Breast epithelium (tissue), 4 donors: ENCODE results near the gene RFX3. TPM values are rescaled to one million over a fixed set of nuclear protein-coding genes. Genes with fewer than 3 reads are reported as not detected.

Experiments
- DNase-seq, 2 donors: peaks; one replicate each; pipeline ENCODE4 v3.0.0-alpha.2; 2019; ENCODE audit warnings: low spot score in 2 of 2
- H3K27ac ChIP-seq, 2 donors: fragments of 200-600 bp; sonication (generic) in 1 of 2; one replicate each; pipeline ENCODE4 v1.5.1; 2016 to 2019; ENCODE audit warnings: mild to moderate bottlenecking in 1 of 2
- H3K27me3 ChIP-seq, 2 donors: fragments of 200-600 bp; sonication (generic) in 1 of 2; one replicate each; pipeline versions ENCODE4 v1.5.1 to v1.6.0; 2017 to 2019; ENCODE audit warnings: control low read depth in 1 of 2, mild to moderate bottlenecking in 1 of 2
- H3K36me3 ChIP-seq: fragments of 200-600 bp; one replicate; pipeline ENCODE4 v1.5.1; 2019
- H3K4me1 ChIP-seq, 2 donors: fragments of 200-600 bp; sonication (generic); one replicate each; pipeline ENCODE4 v1.5.1; 2016 to 2019; ENCODE audit warnings: control low read depth in 1 of 2
- H3K4me3 ChIP-seq, 3 donors: fragments of 200-600 bp; sonication (generic); 1 replicate in 2 of 3; 2 replicates in 1 of 3; pipeline ENCODE4 v1.5.1; 2016 to 2019; ENCODE audit warnings: mild to moderate bottlenecking in 3 of 3, moderate library complexity in 2 of 3
- H3K9me3 ChIP-seq, 2 donors: fragments of 200-600 bp; sonication (generic) in 1 of 2; one replicate each; pipeline ENCODE4 v1.5.1; 2016 to 2019; ENCODE audit warnings: control low read depth in 1 of 2
- POLR2A ChIP-seq: fragments of 450-650 bp; IDR thresholded peaks from one replicate; pipeline ENCODE4 v1.6.1; 2016; ENCODE audit warnings: antibody characterized with exemption, mild to moderate bottlenecking, moderate library complexity
- POLR2AphosphoS5 ChIP-seq, 3 donors: sonication (generic); formaldehyde crosslinking; IDR thresholded peaks; one replicate each; pipeline ENCODE4 v1.6.1; 2017; ENCODE audit warnings: antibody characterized with exemption in 3 of 3
- intact Hi-C: fragments of 100-400 bp; cut with DNase I; formaldehyde crosslinking; loops from one replicate; pipeline ENCODE4 v1.15.1; 2023; ENCODE audit warnings: low total_unique reads
- total RNA-seq, 3 donors: library from RNA; depleted of rRNA; stranded (reverse); fragments of >200 nt; gene quantifications; one replicate each; pipeline ENCODE4 v1.1.0, GENCODE V29; 2016
- TF ChIP-seq, protein P1 (sequence below), 3 donors: fragments of 450-650 bp; IDR thresholded peaks; one replicate each; pipeline ENCODE4 v1.5.1; 2016 to 2017; ENCODE audit warnings: antibody characterized with exemption in 3 of 3, mild to moderate bottlenecking in 3 of 3, moderate library complexity in 3 of 3

RFX3 gene
- total RNA-seq, 3 donors from 2014 or later = 9.3 to 18.0 (median 13.8) TPM

DNA sequence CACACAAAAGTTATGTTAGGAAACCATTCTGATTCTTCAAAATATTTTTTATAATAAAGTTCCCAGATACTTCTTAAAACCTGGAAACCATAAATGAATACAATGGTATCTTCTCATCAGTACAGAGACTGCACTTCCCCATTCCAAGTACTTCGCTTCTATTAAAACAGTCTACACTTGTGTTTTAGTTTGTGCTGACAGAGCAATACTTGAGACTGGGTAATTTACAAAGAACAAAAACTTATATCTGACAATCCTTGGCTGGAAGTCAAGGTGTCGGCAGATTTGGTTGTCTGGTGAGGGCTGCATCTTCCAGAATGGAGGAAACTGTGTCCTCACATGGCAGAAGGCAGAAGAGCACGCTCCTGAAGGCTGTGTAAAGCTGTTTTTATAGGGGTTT, 70.1 kb downstream of the RFX3 start:
- intact Hi-C loops = no loop called here
- Histone ChIP-seq H3K36me3 (no peaks in the 10 kb centered on the region), H3K4me3 (no peak overlapping the region), H3K4me1 (no peaks in the 10 kb centered on the region), H3K27me3 (no peaks in the 10 kb centered on the region), H3K9me3 (no peaks in the 10 kb centered on the region), H3K27ac (no peak overlapping the region)
- no peak for DNase-seq
- TF ChIP-seq POLR2A (no peak), POLR2AphosphoS5 (IDR thresholded peaks at IDR 0.05) (no peak)
- TF ChIP-seq, protein P1, sequence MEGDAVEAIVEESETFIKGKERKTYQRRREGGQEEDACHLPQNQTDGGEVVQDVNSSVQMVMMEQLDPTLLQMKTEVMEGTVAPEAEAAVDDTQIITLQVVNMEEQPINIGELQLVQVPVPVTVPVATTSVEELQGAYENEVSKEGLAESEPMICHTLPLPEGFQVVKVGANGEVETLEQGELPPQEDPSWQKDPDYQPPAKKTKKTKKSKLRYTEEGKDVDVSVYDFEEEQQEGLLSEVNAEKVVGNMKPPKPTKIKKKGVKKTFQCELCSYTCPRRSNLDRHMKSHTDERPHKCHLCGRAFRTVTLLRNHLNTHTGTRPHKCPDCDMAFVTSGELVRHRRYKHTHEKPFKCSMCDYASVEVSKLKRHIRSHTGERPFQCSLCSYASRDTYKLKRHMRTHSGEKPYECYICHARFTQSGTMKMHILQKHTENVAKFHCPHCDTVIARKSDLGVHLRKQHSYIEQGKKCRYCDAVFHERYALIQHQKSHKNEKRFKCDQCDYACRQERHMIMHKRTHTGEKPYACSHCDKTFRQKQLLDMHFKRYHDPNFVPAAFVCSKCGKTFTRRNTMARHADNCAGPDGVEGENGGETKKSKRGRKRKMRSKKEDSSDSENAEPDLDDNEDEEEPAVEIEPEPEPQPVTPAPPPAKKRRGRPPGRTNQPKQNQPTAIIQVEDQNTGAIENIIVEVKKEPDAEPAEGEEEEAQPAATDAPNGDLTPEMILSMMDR (IDR thresholded peaks at IDR 0.05) = no peak

DNA sequence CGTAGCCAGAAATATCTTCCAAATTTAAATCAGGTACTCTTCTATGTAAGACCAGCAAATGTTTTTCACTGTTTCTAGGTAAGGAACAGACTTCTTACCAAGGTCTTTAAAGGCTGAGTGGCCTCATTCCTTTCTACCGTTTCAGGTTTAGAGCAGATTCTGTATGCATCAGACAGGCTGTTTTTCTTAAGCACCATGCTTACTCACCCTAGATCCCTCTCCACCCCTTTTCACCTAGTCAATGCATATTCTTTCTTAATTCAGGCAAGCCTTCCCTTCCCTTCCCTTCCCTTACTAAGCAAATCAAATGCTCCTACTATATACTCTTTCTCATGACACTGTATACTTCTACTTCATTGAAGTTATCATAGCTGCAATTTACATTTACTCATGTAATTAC, 70.7 kb downstream of the RFX3 start:
- no peak overlapping the region for H3K4me3 ChIP-seq
- H3K27me3 ChIP-seq = no peaks in the 10 kb centered on the region
- no peaks in the 10 kb centered on the region for H3K4me1 ChIP-seq
- intact Hi-C loops = no loop called here
- H3K27ac ChIP-seq = no peak overlapping the region
- no peak for TF ChIP-seq POLR2A
- TF ChIP-seq, protein P1 (IDR thresholded peaks at IDR 0.05) = no peak
- TF ChIP-seq POLR2AphosphoS5 (IDR thresholded peaks at IDR 0.05) = no peak
- no peaks in the 10 kb centered on the region for H3K36me3 ChIP-seq
- no peaks in the 10 kb centered on the region for H3K9me3 ChIP-seq
- DNase-seq = no peak

DNA sequence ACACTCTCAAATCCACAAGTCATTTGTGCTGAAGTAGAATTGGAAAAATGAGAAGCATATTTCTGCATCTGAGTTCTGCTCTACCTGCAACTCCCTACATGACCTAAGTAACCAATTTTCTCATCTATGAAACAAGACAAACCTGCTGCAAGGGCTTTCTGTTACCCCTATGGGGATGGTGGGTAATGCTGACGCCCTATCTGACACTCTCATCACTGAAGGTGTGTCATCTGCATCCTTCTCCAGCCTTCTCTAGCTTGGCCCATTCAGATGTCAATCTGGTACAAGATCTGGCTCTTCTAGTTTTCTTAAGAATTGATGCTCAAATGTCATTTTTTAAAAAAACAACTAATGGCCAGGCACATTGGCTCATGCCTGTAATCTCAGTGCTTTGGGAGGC, 73.8 kb downstream of the RFX3 start:
- no peaks in the 10 kb centered on the region for H3K4me1 ChIP-seq
- H3K36me3 ChIP-seq = no peaks in the 10 kb centered on the region
- TF ChIP-seq POLR2A (no peak), POLR2AphosphoS5 (IDR thresholded peaks at IDR 0.05) (no peak)
- TF ChIP-seq, protein P1 (IDR thresholded peaks at IDR 0.05) = no peak
- intact Hi-C loops = no loop called here
- H3K9me3 ChIP-seq = no peaks in the 10 kb centered on the region
- H3K27me3 ChIP-seq = no peaks in the 10 kb centered on the region
- no peak overlapping the region for H3K4me3 ChIP-seq
- DNase-seq = no peak
- H3K27ac ChIP-seq = no peak overlapping the region

DNA sequence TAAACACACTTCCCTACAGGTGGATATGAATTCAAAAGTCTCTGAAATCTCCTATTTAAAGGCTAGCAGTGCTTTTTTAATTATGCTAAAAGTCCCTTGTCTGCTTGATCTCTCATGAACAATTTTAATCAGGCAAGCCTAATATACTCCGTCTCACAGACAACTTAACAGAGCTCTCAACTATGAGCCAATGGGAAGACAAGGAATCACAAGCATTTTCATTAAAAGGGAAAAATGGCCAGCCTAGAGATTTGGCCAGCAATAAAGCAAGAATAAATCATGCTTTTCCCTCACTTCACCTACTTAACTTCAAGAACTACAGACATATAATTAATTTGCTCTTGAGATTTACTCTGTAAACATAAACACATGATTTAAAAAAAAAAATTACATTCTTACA, 78.0 kb downstream of the RFX3 start:
- no peak for TF ChIP-seq POLR2AphosphoS5 (IDR thresholded peaks at IDR 0.05)
- intact Hi-C loops = no loop called here
- DNase-seq = no peak

DNA sequence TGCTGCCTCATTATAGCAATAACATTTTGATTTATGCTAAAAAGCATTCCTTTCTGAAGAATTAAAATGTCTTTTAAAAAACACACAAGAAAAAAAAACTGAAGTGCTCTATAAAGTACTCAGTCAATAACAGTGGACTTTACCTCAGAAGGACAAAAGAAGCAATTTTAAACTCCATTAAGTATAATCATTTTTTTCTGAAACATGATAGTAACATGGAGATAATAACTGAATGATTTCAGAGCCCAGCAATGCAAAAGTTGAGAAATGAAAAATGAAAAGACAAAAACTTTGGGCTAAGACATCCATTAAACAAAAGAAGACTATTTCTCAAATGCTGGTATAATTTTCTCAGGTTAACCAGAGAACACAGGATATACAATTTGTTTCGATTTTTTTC, 78.7 kb downstream of the RFX3 start:
- no peak for DNase-seq
- TF ChIP-seq POLR2A = no peak
- no peak for TF ChIP-seq POLR2AphosphoS5 (IDR thresholded peaks at IDR 0.05)
- TF ChIP-seq, protein P1 (IDR thresholded peaks at IDR 0.05) = no peak

More for the DNA sequence above, 78.0 kb downstream of the RFX3 start:
- Histone ChIP-seq H3K9me3 (no peaks in the 10 kb centered on the region), H3K27ac (no peak overlapping the region), H3K36me3 (no peaks in the 10 kb centered on the region), H3K4me1 (no peaks in the 10 kb centered on the region), H3K27me3 (no peaks in the 10 kb centered on the region), H3K4me3 (no peak overlapping the region)

DNA sequence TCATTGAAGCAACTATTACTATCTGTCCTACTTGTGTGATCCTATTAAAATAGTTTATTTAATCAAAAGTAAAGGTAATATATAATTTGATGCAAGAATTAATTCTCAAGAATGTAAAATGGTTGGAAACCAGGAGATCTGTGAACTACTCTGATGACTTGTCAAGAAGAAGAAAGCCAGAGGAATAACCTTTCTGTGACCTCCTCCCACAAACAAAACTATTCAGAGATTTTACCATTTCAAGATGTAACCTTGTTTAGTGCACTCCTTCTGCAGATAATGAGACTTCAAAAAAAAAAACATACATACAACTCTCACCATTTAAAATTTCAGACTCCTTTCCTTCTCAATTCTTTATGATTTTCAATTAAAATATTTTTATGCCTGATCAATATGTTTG, 79.5 kb downstream of the RFX3 start:
- H3K27me3 ChIP-seq = no peaks in the 10 kb centered on the region
- TF ChIP-seq, protein P1 (IDR thresholded peaks at IDR 0.05) = no peak
- TF ChIP-seq POLR2A = no peak
- TF ChIP-seq POLR2AphosphoS5 (IDR thresholded peaks at IDR 0.05) = no peak
- H3K9me3 ChIP-seq = no peaks in the 10 kb centered on the region
- no peaks in the 10 kb centered on the region for H3K4me1 ChIP-seq
- no peak overlapping the region for H3K27ac ChIP-seq
- DNase-seq = no peak
- no peaks in the 10 kb centered on the region for H3K36me3 ChIP-seq
- no peak overlapping the region for H3K4me3 ChIP-seq
- intact Hi-C loops = no loop called here

More for the DNA sequence above, 78.7 kb downstream of the RFX3 start:
- Histone ChIP-seq H3K36me3 (no peaks in the 10 kb centered on the region), H3K9me3 (no peaks in the 10 kb centered on the region), H3K27ac (no peak overlapping the region), H3K4me1 (no peaks in the 10 kb centered on the region), H3K27me3 (no peaks in the 10 kb centered on the region), H3K4me3 (no peak overlapping the region)
- intact Hi-C loops = no loop called here
